ENCODE results near the gene MAPKAP1.

MAPKAP1 gene

DNA sequence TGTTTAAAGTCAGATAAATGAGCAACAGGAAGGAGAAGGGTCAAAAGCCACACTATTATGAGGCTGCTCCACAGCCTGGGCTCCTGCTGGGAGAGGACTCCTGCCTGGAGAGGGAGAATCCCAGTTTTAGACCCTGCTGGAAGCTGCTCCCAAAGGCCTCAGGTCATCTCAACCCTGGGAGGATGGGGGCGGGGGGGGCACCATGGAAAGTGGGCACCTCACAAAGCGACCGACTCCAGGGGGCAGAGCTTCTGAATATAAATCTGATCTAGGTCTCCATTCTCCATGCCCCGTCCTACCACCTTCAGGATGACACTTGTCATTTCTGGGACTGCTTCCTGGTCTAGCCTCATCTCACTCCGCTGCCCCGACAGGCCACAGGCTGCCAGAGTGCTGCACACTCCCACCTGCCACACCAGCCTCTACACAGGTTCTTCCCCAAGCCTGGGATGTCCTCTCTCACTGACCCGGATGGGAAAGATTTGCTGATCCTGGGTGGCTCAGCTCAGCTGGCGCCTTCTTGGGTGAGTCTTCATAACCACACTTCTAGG is 262.0 kb downstream of the MAPKAP1 start:
- TF ChIP-seq FOXP2 (optimal IDR thresholded peaks at IDR 0.05; ENCODE audit: borderline replicate concordance, extremely low read depth, extremely low read length, insufficient read depth), result no peak

- TF ChIP-seq TAF1 (IDR thresholded peaks at IDR 0.05; ENCODE audit: borderline replicate concordance, insufficient read depth, low read length) (no peak), POLR2AphosphoS5 (IDR thresholded peaks at IDR 0.05; ENCODE audit: low read depth, low read length) (no peak), FOXP2 (optimal IDR thresholded peaks at IDR 0.05; ENCODE audit: borderline replicate concordance, extremely low read depth, extremely low read length, insufficient read depth) (no peak), SIN3A (IDR thresholded peaks at IDR 0.05; ENCODE audit: borderline replicate concordance, insufficient read depth, low read length) (no peak)
- TF ChIP-seq, protein P1, sequence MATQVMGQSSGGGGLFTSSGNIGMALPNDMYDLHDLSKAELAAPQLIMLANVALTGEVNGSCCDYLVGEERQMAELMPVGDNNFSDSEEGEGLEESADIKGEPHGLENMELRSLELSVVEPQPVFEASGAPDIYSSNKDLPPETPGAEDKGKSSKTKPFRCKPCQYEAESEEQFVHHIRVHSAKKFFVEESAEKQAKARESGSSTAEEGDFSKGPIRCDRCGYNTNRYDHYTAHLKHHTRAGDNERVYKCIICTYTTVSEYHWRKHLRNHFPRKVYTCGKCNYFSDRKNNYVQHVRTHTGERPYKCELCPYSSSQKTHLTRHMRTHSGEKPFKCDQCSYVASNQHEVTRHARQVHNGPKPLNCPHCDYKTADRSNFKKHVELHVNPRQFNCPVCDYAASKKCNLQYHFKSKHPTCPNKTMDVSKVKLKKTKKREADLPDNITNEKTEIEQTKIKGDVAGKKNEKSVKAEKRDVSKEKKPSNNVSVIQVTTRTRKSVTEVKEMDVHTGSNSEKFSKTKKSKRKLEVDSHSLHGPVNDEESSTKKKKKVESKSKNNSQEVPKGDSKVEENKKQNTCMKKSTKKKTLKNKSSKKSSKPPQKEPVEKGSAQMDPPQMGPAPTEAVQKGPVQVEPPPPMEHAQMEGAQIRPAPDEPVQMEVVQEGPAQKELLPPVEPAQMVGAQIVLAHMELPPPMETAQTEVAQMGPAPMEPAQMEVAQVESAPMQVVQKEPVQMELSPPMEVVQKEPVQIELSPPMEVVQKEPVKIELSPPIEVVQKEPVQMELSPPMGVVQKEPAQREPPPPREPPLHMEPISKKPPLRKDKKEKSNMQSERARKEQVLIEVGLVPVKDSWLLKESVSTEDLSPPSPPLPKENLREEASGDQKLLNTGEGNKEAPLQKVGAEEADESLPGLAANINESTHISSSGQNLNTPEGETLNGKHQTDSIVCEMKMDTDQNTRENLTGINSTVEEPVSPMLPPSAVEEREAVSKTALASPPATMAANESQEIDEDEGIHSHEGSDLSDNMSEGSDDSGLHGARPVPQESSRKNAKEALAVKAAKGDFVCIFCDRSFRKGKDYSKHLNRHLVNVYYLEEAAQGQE (IDR thresholded peaks at IDR 0.05; ENCODE audit: insufficient read depth in 1 of 2, low read depth in 2 of 2, low read length in 2 of 2), result no peak
Observed at GRCh38 chr9:125444166-125444565, 262.8 kb downstream of the MAPKAP1 start.

DNA sequence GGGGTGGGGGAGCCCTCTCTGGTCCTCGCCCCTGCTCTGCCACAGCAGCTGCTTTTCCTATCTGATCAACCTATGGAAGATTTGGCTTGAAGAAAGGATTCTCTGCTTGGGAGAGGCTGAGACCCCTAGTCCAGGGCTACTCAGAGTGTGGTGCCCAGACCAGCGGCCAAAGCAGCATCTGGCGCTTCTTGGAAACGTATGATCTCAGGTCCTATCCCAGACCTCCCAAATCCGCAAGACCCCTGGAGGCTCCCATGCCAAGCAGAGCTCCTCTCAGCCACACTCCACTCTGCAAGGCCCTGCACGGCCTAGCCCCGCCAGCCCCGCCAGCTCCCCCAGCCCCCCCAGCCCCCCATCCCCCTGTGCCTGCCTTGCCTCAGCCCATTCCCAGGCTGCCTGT is 263.6 kb downstream of the MAPKAP1 start:
- TF ChIP-seq, protein P1 (IDR thresholded peaks at IDR 0.05; ENCODE audit: insufficient read depth in 1 of 2, low read depth in 2 of 2, low read length in 2 of 2), result no peak
- TF ChIP-seq TAF1 (IDR thresholded peaks at IDR 0.05; ENCODE audit: borderline replicate concordance, insufficient read depth, low read length) (no peak), SIN3A (IDR thresholded peaks at IDR 0.05; ENCODE audit: borderline replicate concordance, insufficient read depth, low read length) (no peak), POLR2AphosphoS5 (IDR thresholded peaks at IDR 0.05; ENCODE audit: low read depth, low read length) (no peak), FOXP2 (optimal IDR thresholded peaks at IDR 0.05; ENCODE audit: borderline replicate concordance, extremely low read depth, extremely low read length, insufficient read depth) (no peak)

DNA sequence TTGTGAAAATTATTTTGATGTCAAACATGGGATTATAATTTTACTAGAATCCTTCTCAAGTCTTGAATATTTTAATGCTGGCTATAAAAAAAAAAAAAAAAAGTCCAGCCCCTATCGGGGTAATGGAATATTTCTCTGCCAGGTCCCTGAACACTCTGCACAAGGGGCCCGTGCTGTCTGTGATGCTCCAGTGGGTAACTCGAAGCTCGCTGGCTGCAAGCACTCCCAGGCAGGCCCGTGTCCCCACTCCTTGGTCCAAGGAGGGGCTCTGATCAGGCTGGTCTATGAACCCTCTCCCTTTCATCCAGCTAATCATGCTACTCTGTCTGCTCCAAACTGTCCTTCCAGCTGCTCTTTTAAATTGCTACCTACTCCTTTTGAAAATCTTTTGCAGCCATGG is 264.6 kb downstream of the MAPKAP1 start:
- TF ChIP-seq SIN3A (IDR thresholded peaks at IDR 0.05; ENCODE audit: borderline replicate concordance, insufficient read depth, low read length), result no peak
- no peak for TF ChIP-seq FOXP2 (optimal IDR thresholded peaks at IDR 0.05; ENCODE audit: borderline replicate concordance, extremely low read depth, extremely low read length, insufficient read depth)
- TF ChIP-seq, protein P1 (IDR thresholded peaks at IDR 0.05; ENCODE audit: insufficient read depth in 1 of 2, low read depth in 2 of 2, low read length in 2 of 2), result no peak
- TF ChIP-seq POLR2AphosphoS5 (IDR thresholded peaks at IDR 0.05; ENCODE audit: low read depth, low read length), result no peak
- no peak for TF ChIP-seq TAF1 (IDR thresholded peaks at IDR 0.05; ENCODE audit: borderline replicate concordance, insufficient read depth, low read length)

DNA sequence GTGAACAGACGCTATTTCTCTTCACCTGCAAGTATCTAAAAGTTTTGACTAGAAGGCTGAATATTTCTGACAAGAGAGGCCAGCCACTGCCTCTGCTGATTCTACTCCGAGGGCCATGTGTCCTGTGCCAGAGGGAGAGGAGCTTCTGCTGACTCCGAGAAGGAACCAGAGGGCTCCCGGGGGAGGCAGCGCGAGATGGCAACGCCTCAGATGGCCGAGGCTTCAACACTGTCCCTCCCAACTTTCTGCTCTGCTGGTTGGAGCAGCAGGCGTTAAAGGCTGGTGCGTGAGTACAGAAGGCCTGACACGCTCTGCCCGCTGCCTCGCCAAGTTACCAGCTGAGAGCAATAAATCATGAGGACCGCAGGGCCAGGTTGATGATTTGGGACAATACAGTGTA is 266.6 kb downstream of the MAPKAP1 start:
- no peak for TF ChIP-seq TAF1 (IDR thresholded peaks at IDR 0.05; ENCODE audit: borderline replicate concordance, insufficient read depth, low read length)
- no peak for TF ChIP-seq SIN3A (IDR thresholded peaks at IDR 0.05; ENCODE audit: borderline replicate concordance, insufficient read depth, low read length)
- TF ChIP-seq POLR2AphosphoS5 (IDR thresholded peaks at IDR 0.05; ENCODE audit: low read depth, low read length), result no peak
- TF ChIP-seq FOXP2 (optimal IDR thresholded peaks at IDR 0.05; ENCODE audit: borderline replicate concordance, extremely low read depth, extremely low read length, insufficient read depth), result no peak
- TF ChIP-seq, protein P1 (IDR thresholded peaks at IDR 0.05; ENCODE audit: insufficient read depth in 1 of 2, low read depth in 2 of 2, low read length in 2 of 2), result no peak
